Osteocyte (in vitro differentiated cells): ENCODE results near the gene MAML1. TPM values are rescaled to one million over a fixed set of nuclear protein-coding genes. Genes with fewer than 3 reads are reported as not detected.
A peak's percentile ranks its signal among the peaks of the same experiment; 100 is the strongest.

Experiments
- DNase-seq: peaks from one replicate; pipeline ENCODE4 v3.0.0; 2021; ENCODE audit warnings: mixed read lengths; ENCODE audit not compliant: unreplicated experiment; ENCODE audit errors: extremely low spot score
- H3K27ac Mint-ChIP-seq: one replicate; pipeline ENCODE4 v1.8.0; 2021; ENCODE audit warnings: mild to moderate bottlenecking, mixed read lengths; ENCODE audit not compliant: unreplicated experiment
- H3K27me3 Mint-ChIP-seq: one replicate; pipeline ENCODE4 v1.8.0; 2021; ENCODE audit warnings: mixed read lengths; ENCODE audit not compliant: unreplicated experiment
- H3K36me3 Mint-ChIP-seq: one replicate; pipeline ENCODE4 v1.8.0; 2021; ENCODE audit warnings: mixed read lengths; ENCODE audit not compliant: unreplicated experiment
- H3K4me1 Mint-ChIP-seq: one replicate; pipeline ENCODE4 v1.8.0; 2021; ENCODE audit warnings: mixed read lengths; ENCODE audit not compliant: unreplicated experiment
- H3K4me3 Mint-ChIP-seq: one replicate; pipeline ENCODE4 v1.8.0; 2021; ENCODE audit warnings: mild to moderate bottlenecking, moderate library complexity, mixed read lengths; ENCODE audit not compliant: unreplicated experiment
- H3K9me3 Mint-ChIP-seq: one replicate; pipeline ENCODE4 v1.8.0; 2021; ENCODE audit warnings: mixed read lengths; ENCODE audit not compliant: unreplicated experiment
- CTCF ChIP-seq: fragments of 200-600 bp; sonication (generic); IDR thresholded peaks from 2 replicates; pipeline ENCODE4 v1.5.0; 2021; ENCODE audit warnings: antibody characterized with exemption, mild to moderate bottlenecking, moderate library complexity
- total RNA-seq: library from RNA; stranded (reverse); gene quantifications from 2 replicates; pipeline ENCODE4 v1.2.1, GENCODE V29; 2021

MAML1 gene
- total RNA-seq, 1 donor from 2014 or later, result 34.1 TPM

- no peak for TF ChIP-seq CTCF
- DNase-seq, result no peak
- Mint-ChIP-seq H3K9me3 (no peaks in the 10 kb centered on the region), H3K27ac (peak overlapping the region; percentile 91), H3K27me3 (no peaks in the 10 kb centered on the region), H3K36me3 (peaks cover 19% of the 10 kb centered on the region), H3K4me1 (peaks cover 66% of the 10 kb centered on the region), H3K4me3 (no peak overlapping the region)
These were observed 33.6 kb downstream of the MAML1 start for GRCh38 chr5:179766021-179766725.

GRCh38 chr5:179766726-179767455, 34.3 kb downstream of the MAML1 start:
- Mint-ChIP-seq H3K36me3 (peaks cover 21% of the 10 kb centered on the region), H3K4me3 (no peak overlapping the region), H3K4me1 (peaks cover 61% of the 10 kb centered on the region), H3K27me3 (no peaks in the 10 kb centered on the region), H3K27ac (peak overlapping the region; percentile 91), H3K9me3 (no peaks in the 10 kb centered on the region)
- DNase-seq, result no peak
- no peak for TF ChIP-seq CTCF

- TF ChIP-seq CTCF, result no peak
- Mint-ChIP-seq H3K36me3 (peaks cover 28% of the 10 kb centered on the region), H3K4me1 (peaks cover 54% of the 10 kb centered on the region), H3K27me3 (no peaks in the 10 kb centered on the region), H3K4me3 (no peak overlapping the region), H3K9me3 (no peaks in the 10 kb centered on the region), H3K27ac (no peak overlapping the region)
- no peak for DNase-seq
These were observed 35.0 kb downstream of the MAML1 start for GRCh38 chr5:179767496-179768100.

GRCh38 chr5:179768326-179769085, 35.9 kb downstream of the MAML1 start:
- TF ChIP-seq CTCF, result peak; percentile 14
- no peak overlapping the region for H3K4me3 Mint-ChIP-seq
- H3K27me3 Mint-ChIP-seq, result no peaks in the 10 kb centered on the region
- H3K36me3 Mint-ChIP-seq, result peaks cover 36% of the 10 kb centered on the region
- H3K9me3 Mint-ChIP-seq, result no peaks in the 10 kb centered on the region
- no peak for DNase-seq
- no peak overlapping the region for H3K27ac Mint-ChIP-seq
- peaks cover 45% of the 10 kb centered on the region for H3K4me1 Mint-ChIP-seq
